ENCODE results near the gene DUSP9. TPM values are rescaled to one million over a fixed set of nuclear protein-coding genes. Genes with fewer than 3 reads are reported as not detected.

DUSP9 gene
- total RNA-seq, 1 donor from 2014 or later, result 0.21 TPM

DNA sequence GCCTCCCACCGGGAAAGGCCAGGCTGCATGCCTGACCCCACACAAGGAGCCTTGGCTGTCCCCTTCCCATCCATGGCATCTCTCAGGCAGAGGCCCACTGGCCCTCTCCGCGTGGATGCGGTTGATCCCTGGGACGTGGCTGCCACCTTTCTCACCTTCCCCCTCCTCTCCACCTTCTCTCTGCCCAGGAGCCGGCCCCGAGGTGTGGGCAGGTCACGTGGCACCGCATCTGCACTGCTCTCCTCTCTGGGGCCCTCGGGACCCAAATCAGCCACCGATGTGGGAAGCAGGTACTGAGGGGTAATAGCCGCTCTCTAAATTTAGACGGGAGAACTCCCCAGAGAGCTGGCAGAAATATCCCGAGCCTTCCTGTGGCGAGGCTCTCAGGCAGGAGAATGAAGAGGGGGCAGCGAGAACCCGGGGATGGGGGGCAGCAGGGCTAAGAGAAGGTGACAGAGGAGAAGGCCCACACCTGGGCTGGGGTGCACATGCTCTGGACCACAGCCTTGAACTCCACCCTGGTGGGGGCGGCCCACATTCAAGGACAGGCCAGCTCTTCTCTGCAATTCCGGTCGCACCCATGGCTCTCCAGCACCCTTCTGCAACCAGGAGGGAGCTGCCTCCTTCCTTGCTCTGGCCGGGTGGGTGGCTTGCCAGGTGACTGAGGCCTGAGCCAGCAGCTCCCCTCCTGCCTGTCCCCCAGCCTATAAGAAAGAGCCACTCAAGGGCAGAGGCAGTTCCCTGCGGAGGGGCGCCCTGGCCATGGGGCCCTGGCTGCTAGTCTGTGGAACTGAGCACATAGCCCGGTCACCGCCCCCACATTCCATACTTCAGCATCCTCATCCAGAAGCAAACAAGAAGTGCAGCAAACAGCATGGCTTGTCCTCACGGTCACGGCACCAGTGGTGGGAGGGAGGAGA lies 9.6 kb upstream of the DUSP9 start:
- peaks cover 22% of the 10 kb centered on the region for H3K9me3 Mint-ChIP-seq
- H3K9me3 ChIP-seq (ENCODE audit: low read depth), result no peaks in the 10 kb centered on the region
- peaks cover 30% of the 10 kb centered on the region for H3K27me3 ChIP-seq
- peaks cover 11% of the 10 kb centered on the region for H3K27me3 Mint-ChIP-seq (ENCODE audit: insufficient read depth, low read depth)
- H3K4me1 ChIP-seq, result peaks cover 7% of the 10 kb centered on the region
- H2AFZ ChIP-seq (replicated peaks), result no peak overlapping the region
- peaks cover 13% of the 10 kb centered on the region for H3K4me1 Mint-ChIP-seq
- TF ChIP-seq CTCF (IDR thresholded peaks at IDR 0.05) (no peak), EZH2 (IDR thresholded peaks at IDR 0.05) (no peak), EZH2phosphoT487 (IDR thresholded peaks at IDR 0.05) (no peak)
- H3K4me3 ChIP-seq, result no peak overlapping the region
- no peak overlapping the region for H3K4me3 Mint-ChIP-seq
- no peaks in the 10 kb centered on the region for H4K20me1 ChIP-seq (ENCODE audit: low read depth)
- H3K27ac Mint-ChIP-seq, result no peak overlapping the region
- H3K36me3 Mint-ChIP-seq, result no peaks in the 10 kb centered on the region
- no peak overlapping the region for H3K4me2 ChIP-seq
- H3K27ac ChIP-seq, result no peak overlapping the region
- peaks cover 5% of the 10 kb centered on the region for H3F3A ChIP-seq (ENCODE audit: low read depth)
- H3K36me3 ChIP-seq, result no peaks in the 10 kb centered on the region
- no peak for DNase-seq (ENCODE audit: low spot score)
- H3K79me2 ChIP-seq (ENCODE audit: low read depth), result no peaks in the 10 kb centered on the region
- no peak overlapping the region for H3K9ac ChIP-seq

- H3K9me3 ChIP-seq (ENCODE audit: low read depth), result no peaks in the 10 kb centered on the region
- Mint-ChIP-seq H3K4me1 (peaks cover 16% of the 10 kb centered on the region), H3K27ac (no peak overlapping the region), H3K4me3 (no peak overlapping the region), H3K9me3 (peaks cover 26% of the 10 kb centered on the region), H3K27me3 (ENCODE audit: insufficient read depth, low read depth) (peaks cover 14% of the 10 kb centered on the region), H3K36me3 (no peaks in the 10 kb centered on the region)
- no peaks in the 10 kb centered on the region for H4K20me1 ChIP-seq (ENCODE audit: low read depth)
- H2AFZ ChIP-seq (replicated peaks), result no peak overlapping the region
- no peaks in the 10 kb centered on the region for H3K79me2 ChIP-seq (ENCODE audit: low read depth)
- peaks cover 36% of the 10 kb centered on the region for H3K27me3 ChIP-seq
- no peak overlapping the region for H3K27ac ChIP-seq
- H3F3A ChIP-seq (ENCODE audit: low read depth), result peaks cover 5% of the 10 kb centered on the region
- no peak overlapping the region for H3K4me3 ChIP-seq
- H3K36me3 ChIP-seq, result no peaks in the 10 kb centered on the region
- DNase-seq (ENCODE audit: low spot score), result no peak
- peaks cover 7% of the 10 kb centered on the region for H3K4me1 ChIP-seq
- H3K4me2 ChIP-seq, result no peak overlapping the region
- TF ChIP-seq EZH2phosphoT487 (IDR thresholded peaks at IDR 0.05) (no peak), CTCF (IDR thresholded peaks at IDR 0.05) (no peak), EZH2 (IDR thresholded peaks at IDR 0.05) (no peak)
- H3K9ac ChIP-seq, result no peak overlapping the region
These were observed 9.0 kb upstream of the DUSP9 start for GRCh38 chrX:153638041-153638371.

GRCh38 chrX:153638436-153639176 lies 8.4 kb upstream of the DUSP9 start:
- no peaks in the 10 kb centered on the region for H3K36me3 ChIP-seq
- peaks cover 5% of the 10 kb centered on the region for H3F3A ChIP-seq (ENCODE audit: low read depth)
- Mint-ChIP-seq H3K27ac (no peak overlapping the region), H3K27me3 (ENCODE audit: insufficient read depth, low read depth) (peaks cover 18% of the 10 kb centered on the region), H3K36me3 (no peaks in the 10 kb centered on the region), H3K9me3 (peaks cover 27% of the 10 kb centered on the region), H3K4me3 (no peak overlapping the region), H3K4me1 (peaks cover 18% of the 10 kb centered on the region)
- H4K20me1 ChIP-seq (ENCODE audit: low read depth), result no peaks in the 10 kb centered on the region
- H3K9me3 ChIP-seq (ENCODE audit: low read depth), result no peaks in the 10 kb centered on the region
- no peak overlapping the region for H3K9ac ChIP-seq
- TF ChIP-seq EZH2phosphoT487 (IDR thresholded peaks at IDR 0.05) (no peak), CTCF (IDR thresholded peaks at IDR 0.05) (no peak), EZH2 (IDR thresholded peaks at IDR 0.05) (no peak)
- peaks cover 42% of the 10 kb centered on the region for H3K27me3 ChIP-seq
- peaks cover 9% of the 10 kb centered on the region for H3K4me1 ChIP-seq
- H3K4me2 ChIP-seq, result no peak overlapping the region
- no peak for DNase-seq (ENCODE audit: low spot score)
- H3K27ac ChIP-seq, result no peak overlapping the region
- no peaks in the 10 kb centered on the region for H3K79me2 ChIP-seq (ENCODE audit: low read depth)
- H2AFZ ChIP-seq (replicated peaks), result no peak overlapping the region
- no peak overlapping the region for H3K4me3 ChIP-seq
